CD4-positive, CD25-positive, alpha-beta regulatory T cell (primary cell): ENCODE data around the gene TSPAN2. TPM values are rescaled to one million over a fixed set of nuclear protein-coding genes. Genes with fewer than 3 reads are reported as not detected.

Source experiments
- ATAC-seq, 2 donors: fragments of 150-1000 bp; cut with Tn5 transposase; one replicate each; pipeline ENCODE4 v1.10.0; 2021; ENCODE audit warnings: low read depth in 2 of 2, moderate number of reproducible peaks in 2 of 2, moderate library complexity in 1 of 2
- DNase-seq, 3 donors: peaks; one replicate each; pipeline versions ENCODE4 v3.0.0 to v3.0.0-alpha.2; 2012 to 2022; ENCODE audit warnings: mixed read lengths in 1 of 3
- H3K27ac ChIP-seq: one replicate; pipeline ENCODE4 v1.7.0; 2013; ENCODE audit warnings: mild to moderate bottlenecking, low read length; ENCODE audit not compliant: insufficient read depth, poor library complexity, severe bottlenecking
- H3K27me3 ChIP-seq: one replicate; pipeline ENCODE4 v1.7.0; 2013; ENCODE audit warnings: low read length; ENCODE audit not compliant: control insufficient read depth, insufficient read depth
- H3K36me3 ChIP-seq: one replicate; pipeline ENCODE4 v1.7.0; 2013; ENCODE audit warnings: mild to moderate bottlenecking, low read length, moderate library complexity; ENCODE audit not compliant: control insufficient read depth, insufficient read depth
- H3K4me1 ChIP-seq: 2 replicates; pipeline ENCODE4 v1.7.0; 2013; ENCODE audit warnings: mild to moderate bottlenecking, low read length; ENCODE audit not compliant: insufficient read depth, control insufficient read depth, poor library complexity, severe bottlenecking
- H3K4me3 ChIP-seq: one replicate; pipeline ENCODE4 v1.7.0; 2013; ENCODE audit warnings: low read depth, mild to moderate bottlenecking, low read length, moderate library complexity
- H3K9me3 ChIP-seq, 2 experiments: 1 replicate in 1 of 2; 2 replicates in 1 of 2; pipeline ENCODE4 v1.7.0; 2013; ENCODE audit warnings: low read length in 2 of 2, mild to moderate bottlenecking in 1 of 2, moderate library complexity in 1 of 2; ENCODE audit not compliant: control insufficient read depth in 2 of 2
- H3K27ac Mint-ChIP-seq, 3 donors: one replicate each; pipeline ENCODE4 v1.8.0; 2020 to 2022; ENCODE audit warnings: mild to moderate bottlenecking in 3 of 3, mixed read lengths in 3 of 3, moderate library complexity in 2 of 3
- H3K27me3 Mint-ChIP-seq: one replicate; pipeline ENCODE4 v1.8.0; 2022; ENCODE audit warnings: mild to moderate bottlenecking, mixed read lengths
- H3K36me3 Mint-ChIP-seq: one replicate; pipeline ENCODE4 v1.8.0; 2020; ENCODE audit warnings: mixed read lengths
- H3K4me1 Mint-ChIP-seq, 4 donors: one replicate each; pipeline ENCODE4 v1.8.0; 2020 to 2022; ENCODE audit warnings: mixed read lengths in 4 of 4, mild to moderate bottlenecking in 1 of 4
- H3K4me3 Mint-ChIP-seq, 4 donors: one replicate each; pipeline ENCODE4 v1.8.0; 2020 to 2022; ENCODE audit warnings: mild to moderate bottlenecking in 4 of 4, mixed read lengths in 4 of 4, moderate library complexity in 3 of 4
- H3K9me3 Mint-ChIP-seq, 7 donors: one replicate each; pipeline ENCODE4 v1.8.0; 2020 to 2022; ENCODE audit warnings: mixed read lengths in 7 of 7, mild to moderate bottlenecking in 3 of 7, moderate library complexity in 2 of 7
- polyA plus RNA-seq, 4 donors: library from polyadenylated mRNA; unstranded; fragments of 300-500 nt; fragmentation: Illumina TruSeq; gene quantifications; one replicate each; pipeline ENCODE4 v1.2.3, GENCODE V29; 2021
- total RNA-seq: library from RNA; stranded (reverse); gene quantifications from one replicate; pipeline ENCODE4 v1.2.3, GENCODE V29; 2022

The TSPAN2 gene
- total RNA-seq (5.0 TPM), polyA plus RNA-seq (1 to 10 TPM; 1.1 to 4.2 (median 2.5) TPM)

- Histone ChIP-seq H3K36me3 (no peaks in the 10 kb centered on the region), H3K4me3 (peak within 1 kb of the TSS; percentile 52), H3K27ac (no peak within 1 kb of the TSS), H3K27me3 (peaks cover 9% of the 10 kb centered on the region), H3K9me3 (no peaks in the 10 kb centered on the region), H3K4me1 (peaks cover 19% of the 10 kb centered on the region)
- Mint-ChIP-seq H3K9me3 (peaks cover 0 to 4% (median 0%) of the 10 kb centered on the region in 7 donors), H3K36me3 (no peaks in the 10 kb centered on the region), H3K4me1 (peaks cover 0 to 25% (median 18%) of the 10 kb centered on the region in 4 donors), H3K27me3 (peaks cover 30% of the 10 kb centered on the region), H3K27ac (peak within 1 kb of the TSS in 2 of 3 donors; percentile 76 to 89), H3K4me3 (peak within 1 kb of the TSS; percentile 66 to 91 (median 82))
- ATAC-seq = peak; percentile 67 to 75
- DNase-seq = peak; percentile 16 to 46 (median 45)
Observed at GRCh38 chr1:115089420-115090185, at the start of gene TSPAN2. Gene TSPAN2, minus strand, starts transcription at chr1:115089503. Its CDS starts 71 bp downstream, at chr1:115089432.

DNA sequence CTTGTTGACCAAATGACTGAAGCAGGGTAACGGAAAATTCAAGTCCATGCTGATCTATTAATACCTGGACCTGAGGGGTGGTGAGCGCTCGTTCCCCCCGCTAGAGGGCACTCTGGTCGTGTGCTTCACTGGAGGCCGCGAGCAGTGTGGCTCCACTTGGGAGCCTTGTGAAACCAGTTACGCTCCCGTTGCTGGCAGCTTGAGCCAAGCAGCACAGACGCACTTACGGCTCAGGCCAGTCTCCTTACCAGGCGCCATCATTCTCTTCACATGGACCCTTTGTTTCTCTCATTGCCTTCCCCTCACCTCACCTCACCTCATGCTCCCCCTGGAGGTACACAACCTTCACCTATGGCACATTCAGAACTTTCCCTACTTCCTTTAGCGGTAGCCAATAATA, 49.7 kb upstream of the TSPAN2 start:
- ATAC-seq = peak; percentile 65 to 72
- no peak overlapping the region for H3K4me3 ChIP-seq
- H3K9me3 ChIP-seq = no peaks in the 10 kb centered on the region
- no peaks in the 10 kb centered on the region for H3K4me1 ChIP-seq
- H3K36me3 ChIP-seq = no peaks in the 10 kb centered on the region
- Mint-ChIP-seq H3K9me3 (peaks cover 0 to 1% (median 0%) of the 10 kb centered on the region in 7 donors), H3K4me1 (peaks cover 0 to 5% (median 2%) of the 10 kb centered on the region in 4 donors), H3K27me3 (peaks cover 30% of the 10 kb centered on the region), H3K36me3 (no peaks in the 10 kb centered on the region), H3K27ac (peak overlapping the region; percentile 11 to 43 (median 29)), H3K4me3 (peak overlapping the region in 2 of 4 donors; percentile 66 to 78)
- peak; percentile 19 to 74 (median 34) for DNase-seq
- H3K27me3 ChIP-seq = peaks cover 23% of the 10 kb centered on the region
- no peak overlapping the region for H3K27ac ChIP-seq

GRCh38 chr1:115138271-115138670, 49.0 kb upstream of the TSPAN2 start:
- no peak for ATAC-seq
- no peak for DNase-seq
- Histone ChIP-seq H3K27me3 (peaks cover 23% of the 10 kb centered on the region), H3K4me3 (no peak overlapping the region), H3K36me3 (no peaks in the 10 kb centered on the region), H3K27ac (no peak overlapping the region), H3K9me3 (no peaks in the 10 kb centered on the region), H3K4me1 (no peaks in the 10 kb centered on the region)
- peaks cover 0 to 1% (median 0%) of the 10 kb centered on the region in 7 donors for H3K9me3 Mint-ChIP-seq
- peaks cover 33% of the 10 kb centered on the region for H3K27me3 Mint-ChIP-seq
- peaks cover 0 to 5% (median 2%) of the 10 kb centered on the region in 4 donors for H3K4me1 Mint-ChIP-seq
- H3K36me3 Mint-ChIP-seq = no peaks in the 10 kb centered on the region
- no peak overlapping the region for H3K4me3 Mint-ChIP-seq
- peak overlapping the region in 1 of 3 donors; percentile 11 for H3K27ac Mint-ChIP-seq

GRCh38 chr1:115137191-115137590, 47.9 kb upstream of the TSPAN2 start:
- H3K4me3 ChIP-seq = no peak overlapping the region
- ATAC-seq (no peak), DNase-seq (no peak)
- peaks cover 0 to 5% (median 2%) of the 10 kb centered on the region in 4 donors for H3K4me1 Mint-ChIP-seq
- H3K4me3 Mint-ChIP-seq = no peak overlapping the region
- H3K4me1 ChIP-seq = no peaks in the 10 kb centered on the region
- peaks cover 33% of the 10 kb centered on the region for H3K27me3 Mint-ChIP-seq
- no peaks in the 10 kb centered on the region for H3K36me3 ChIP-seq
- H3K36me3 Mint-ChIP-seq = no peaks in the 10 kb centered on the region
- H3K27ac ChIP-seq = no peak overlapping the region
- H3K9me3 Mint-ChIP-seq = peaks cover 0 to 1% (median 0%) of the 10 kb centered on the region in 7 donors
- H3K9me3 ChIP-seq = no peaks in the 10 kb centered on the region
- H3K27ac Mint-ChIP-seq = no peak overlapping the region
- peaks cover 18% of the 10 kb centered on the region for H3K27me3 ChIP-seq

DNA sequence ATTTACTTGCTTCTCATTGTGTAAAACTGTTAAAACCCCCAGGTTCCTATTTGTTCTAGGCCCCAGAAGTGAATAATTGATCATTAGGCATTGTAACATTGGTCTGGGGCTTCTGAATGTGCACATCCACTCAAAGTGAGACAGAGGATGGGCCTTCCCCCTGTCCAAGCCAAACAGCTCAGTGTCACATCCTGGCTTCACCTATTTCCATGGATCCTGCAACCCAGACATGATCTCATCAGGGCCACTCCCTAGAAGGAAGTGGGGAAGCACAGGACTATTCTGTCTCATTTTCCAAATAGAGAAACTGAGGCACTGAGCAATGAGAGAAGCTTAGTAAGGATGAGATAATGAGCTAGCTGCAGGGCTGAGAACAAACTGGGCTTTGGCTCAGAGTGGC, 47.4 kb upstream of the TSPAN2 start:
- no peaks in the 10 kb centered on the region for H3K36me3 ChIP-seq
- H3K27ac ChIP-seq = no peak overlapping the region
- no peaks in the 10 kb centered on the region for H3K4me1 ChIP-seq
- Mint-ChIP-seq H3K9me3 (peaks cover 0 to 1% (median 0%) of the 10 kb centered on the region in 7 donors), H3K4me1 (peaks cover 0 to 5% (median 2%) of the 10 kb centered on the region in 4 donors), H3K36me3 (no peaks in the 10 kb centered on the region), H3K4me3 (no peak overlapping the region), H3K27ac (no peak overlapping the region), H3K27me3 (peaks cover 33% of the 10 kb centered on the region)
- no peak overlapping the region for H3K4me3 ChIP-seq
- no peaks in the 10 kb centered on the region for H3K9me3 ChIP-seq
- DNase-seq = no peak
- H3K27me3 ChIP-seq = peaks cover 16% of the 10 kb centered on the region
- no peak for ATAC-seq

DNA sequence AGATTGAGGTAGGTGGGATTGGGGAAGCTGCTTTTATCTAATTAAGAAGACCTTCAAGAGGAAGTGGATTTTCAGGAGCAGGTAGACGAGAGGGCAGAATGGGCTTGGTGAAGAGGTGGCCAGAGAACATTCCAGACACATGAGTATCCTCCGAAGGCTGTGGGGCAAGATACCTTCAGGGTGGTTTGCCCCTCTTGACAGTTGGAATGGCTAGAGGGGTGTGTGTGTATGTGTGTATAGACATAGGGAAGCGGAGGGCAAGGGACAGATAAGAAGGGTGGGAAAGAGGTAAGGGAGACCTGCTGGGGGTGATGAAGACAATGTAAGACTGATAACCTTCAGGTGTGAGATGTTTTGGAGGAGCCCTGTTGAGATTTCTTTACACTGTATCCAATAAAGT, 46.8 kb upstream of the TSPAN2 start:
- H3K27ac Mint-ChIP-seq = no peak overlapping the region
- peaks cover 28% of the 10 kb centered on the region for H3K27me3 Mint-ChIP-seq
- DNase-seq = no peak

GRCh38 chr1:115135681-115136080, 46.4 kb upstream of the TSPAN2 start:
- Histone ChIP-seq H3K36me3 (no peaks in the 10 kb centered on the region), H3K27ac (no peak overlapping the region), H3K9me3 (no peaks in the 10 kb centered on the region), H3K27me3 (peaks cover 10% of the 10 kb centered on the region), H3K4me1 (no peaks in the 10 kb centered on the region), H3K4me3 (no peak overlapping the region)
- Mint-ChIP-seq H3K4me3 (no peak overlapping the region), H3K9me3 (peaks cover 0 to 1% (median 0%) of the 10 kb centered on the region in 7 donors), H3K4me1 (peaks cover 0 to 5% (median 2%) of the 10 kb centered on the region in 4 donors), H3K36me3 (no peaks in the 10 kb centered on the region), H3K27me3 (peaks cover 26% of the 10 kb centered on the region), H3K27ac (no peak overlapping the region)
- ATAC-seq = no peak
- no peak for DNase-seq

More for the DNA sequence above, 46.8 kb upstream of the TSPAN2 start:
- Histone ChIP-seq H3K4me3 (no peak overlapping the region), H3K27ac (no peak overlapping the region), H3K9me3 (no peaks in the 10 kb centered on the region), H3K27me3 (peaks cover 14% of the 10 kb centered on the region), H3K4me1 (no peaks in the 10 kb centered on the region), H3K36me3 (no peaks in the 10 kb centered on the region)
- ATAC-seq = no peak
- Mint-ChIP-seq H3K36me3 (no peaks in the 10 kb centered on the region), H3K9me3 (peaks cover 0 to 1% (median 0%) of the 10 kb centered on the region in 7 donors), H3K4me1 (peaks cover 0 to 5% (median 2%) of the 10 kb centered on the region in 4 donors), H3K4me3 (no peak overlapping the region)
